Hematopoietic multipotent progenitor cell treated with erythropoietin and hydrocortisone succinate and interleukin-3 and kit ligand, for 6 days (in vitro differentiated cells): ENCODE measurements around the gene UNC119.
"Not testable (repeated sequence)": the region's sequence is repeated elsewhere in the genome, so short reads cannot be mapped to it uniquely, and the experiment has no call there.

Experiments
- DNase-seq: peaks from one replicate; pipeline ENCODE4 v3.0.0-alpha.2; 2015

Gene UNC119

GRCh38 chr17:28540231-28540630 lies 12.2 kb downstream of the UNC119 start:
- no peak for DNase-seq

GRCh38 chr17:28538296-28538895 lies 14.0 kb downstream of the UNC119 start:
- no peak for DNase-seq

- DNase-seq = no peak
These were observed 15.2 kb downstream of the UNC119 start for GRCh38 chr17:28537219-28537610.

- DNase-seq = no peak
These were observed 15.7 kb downstream of the UNC119 start for GRCh38 chr17:28536532-28537218.

- no peak for DNase-seq
These were observed 17.6 kb downstream of the UNC119 start for GRCh38 chr17:28534740-28535375.

- DNase-seq = no peak
These were observed 19.2 kb downstream of the UNC119 start for GRCh38 chr17:28533091-28533807.

- DNase-seq = no peak
These were observed 20.1 kb downstream of the UNC119 start for GRCh38 chr17:28532050-28532960.

- DNase-seq = no peak
These were observed 21.5 kb downstream of the UNC119 start for GRCh38 chr17:28530926-28531325.

GRCh38 chr17:28530250-28530649 lies 22.2 kb downstream of the UNC119 start:
- no peak for DNase-seq

- DNase-seq = no peak
These were observed 23.4 kb downstream of the UNC119 start for GRCh38 chr17:28529013-28529400.

GRCh38 chr17:28528327-28529012 lies 24.0 kb downstream of the UNC119 start:
- no peak for DNase-seq

- no peak for DNase-seq
These were observed 24.6 kb downstream of the UNC119 start for GRCh38 chr17:28527859-28528258.

- DNase-seq = peak; percentile 87
These were observed 25.2 kb downstream of the UNC119 start for GRCh38 chr17:28527181-28527681.

- DNase-seq = no peak
These were observed 26.0 kb downstream of the UNC119 start for GRCh38 chr17:28526381-28526780.

- no peak for DNase-seq
These were observed 27.7 kb downstream of the UNC119 start for GRCh38 chr17:28524476-28525424.

GRCh38 chr17:28523876-28524275 lies 28.5 kb downstream of the UNC119 start:
- DNase-seq = no peak

- no peak for DNase-seq
These were observed 29.2 kb downstream of the UNC119 start for GRCh38 chr17:28523186-28523585.

GRCh38 chr17:28522281-28522680 lies 30.1 kb downstream of the UNC119 start:
- DNase-seq = not testable (repeated sequence)

GRCh38 chr17:28521311-28522085 lies 30.9 kb downstream of the UNC119 start:
- no peak for DNase-seq

GRCh38 chr17:28520687-28521086 lies 31.7 kb downstream of the UNC119 start:
- DNase-seq = no peak
